GM12891 (cell line): ENCODE data around the gene LINS1. TPM values are rescaled to one million over a fixed set of nuclear protein-coding genes. Genes with fewer than 3 reads are reported as not detected.

Experiments
- DNase-seq: peaks from one replicate; pipeline ENCODE4 v3.0.0; 2011; ENCODE audit warnings: low spot score; ENCODE audit not compliant: insufficient read length
- FAIRE-seq: peaks from 2 replicates; lab custom pipeline; 2011; peaks lifted over from hg19 to GRCh38; lab: Jason Lieb, UNC
- PAX5 ChIP-seq: IDR thresholded peaks from 2 replicates; pipeline ENCODE4 v1.6.1; 2011; ENCODE audit warnings: low read length, moderate library complexity, mild to moderate bottlenecking; ENCODE audit not compliant: insufficient read depth, severe bottlenecking
- POLR2A ChIP-seq: IDR thresholded peaks from 2 replicates; pipeline ENCODE4 v1.6.1; 2011; ENCODE audit warnings: low read depth, low read length, control low read depth
- POLR2AphosphoS5 ChIP-seq: IDR thresholded peaks from 2 replicates; pipeline ENCODE4 v1.6.1; 2011; ENCODE audit warnings: low read depth, low read length, control low read depth
- POU2F2 ChIP-seq: IDR thresholded peaks from 2 replicates; pipeline ENCODE4 v1.6.1; 2011; ENCODE audit warnings: low read depth, mild to moderate bottlenecking, control low read depth, low read length, moderate library complexity
- SPI1 ChIP-seq: IDR thresholded peaks from 2 replicates; pipeline ENCODE4 v1.6.1; 2011; ENCODE audit warnings: low read depth, low read length, control low read depth
- TAF1 ChIP-seq: IDR thresholded peaks from 2 replicates; pipeline ENCODE4 v1.6.1; 2011; ENCODE audit warnings: low read depth, low read length, control low read depth
- polyA plus RNA-seq: library from polyadenylated mRNA; unstranded; fragments of >200 nt; gene quantifications from one replicate; pipeline ENCODE4 v1.2.1, GENCODE V29; 2012; ENCODE audit warnings: low read depth, missing spikeins, inconsistent platforms; ENCODE audit not compliant: missing spikeins

LINS1 gene, protein sequence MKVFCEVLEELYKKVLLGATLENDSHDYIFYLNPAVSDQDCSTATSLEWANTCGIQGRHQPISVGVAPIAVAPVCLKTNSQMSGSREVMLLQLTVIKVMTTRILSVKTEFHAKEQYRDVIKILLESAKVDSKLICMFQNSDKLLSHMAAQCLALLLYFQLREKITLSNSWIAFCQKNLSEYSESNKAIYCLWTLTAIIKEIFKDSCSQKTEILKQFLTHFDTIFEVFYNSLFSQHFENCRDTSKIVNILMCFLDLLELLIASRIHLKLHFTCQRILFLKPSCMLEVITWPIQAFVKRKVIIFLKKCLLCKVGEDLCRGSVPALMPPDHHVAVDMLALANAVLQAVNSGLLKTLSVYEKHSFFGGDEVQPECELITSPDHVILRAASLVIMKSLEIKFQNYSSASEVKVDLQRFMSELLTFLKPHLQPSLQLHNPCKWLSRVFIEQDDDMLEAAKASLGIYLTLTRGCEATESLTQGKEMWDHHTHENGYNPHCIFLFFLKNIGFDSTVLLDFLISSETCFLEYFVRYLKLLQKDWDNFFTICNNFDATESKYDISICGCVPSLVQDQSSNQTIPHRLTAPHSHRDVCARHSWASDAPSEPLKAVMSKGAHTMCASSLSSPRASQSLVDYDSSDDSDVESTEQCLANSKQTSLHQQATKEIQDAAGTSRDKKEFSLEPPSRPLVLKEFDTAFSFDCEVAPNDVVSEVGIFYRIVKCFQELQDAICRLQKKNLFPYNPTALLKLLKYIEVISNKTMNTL
- 8.6 TPM for polyA plus RNA-seq

DNA sequence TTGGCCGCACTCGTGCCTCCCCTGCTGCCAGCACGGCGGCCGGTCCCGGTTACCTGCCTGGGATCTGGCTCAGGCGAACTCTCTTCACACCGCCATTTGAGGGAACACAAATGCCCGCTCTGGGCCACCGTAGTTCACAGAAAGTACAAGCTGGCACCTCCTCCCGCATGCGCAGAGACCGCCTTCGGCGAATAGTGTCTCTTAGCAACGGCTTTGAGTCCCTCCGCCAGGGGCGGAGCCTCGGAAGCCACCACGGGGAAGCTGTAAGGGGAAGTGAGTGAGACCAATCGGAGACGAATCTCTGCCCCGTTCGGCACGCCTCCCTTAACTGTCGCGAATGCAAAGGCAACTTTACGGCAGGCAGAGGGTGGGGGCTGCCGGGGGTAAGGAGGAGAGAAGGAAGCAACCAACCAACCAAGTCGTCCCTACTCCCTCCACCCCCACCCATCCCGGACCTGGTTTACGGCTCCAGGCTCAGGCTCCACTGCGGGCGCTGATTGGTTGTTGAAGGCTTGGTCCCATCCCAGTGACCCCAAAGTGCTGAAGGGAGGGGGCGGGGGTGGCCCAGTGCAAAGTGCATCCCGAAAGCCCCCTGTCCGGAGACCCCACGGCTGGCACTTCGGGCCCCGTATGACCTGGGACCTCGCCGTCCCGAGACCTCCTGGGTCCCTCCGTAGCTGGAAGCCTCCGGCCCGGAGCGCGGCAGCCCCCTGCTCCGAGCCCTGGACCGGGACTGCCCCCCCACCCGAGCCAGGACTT is at the start of gene LINS1, which contains the start of gene ASB7:
LINS1 (minus strand) TSS at position 121 of the 759 bp plus-strand sequence. CDS start 21,342 bp downstream, outside the sequence.
ASB7 (plus strand) TSS at position 526 of the 759 bp plus-strand sequence. CDS start 9,628 bp downstream, outside the sequence.
- peak; percentile 25; the same call in 1 of the 2 replicates for TF ChIP-seq POLR2A
- TF ChIP-seq SPI1: peak; percentile 94
- TF ChIP-seq TAF1: peak; percentile 34; the same call in 1 of the 2 replicates
- no peak for TF ChIP-seq POU2F2
- TF ChIP-seq POLR2AphosphoS5: no peak; the same call in 1 of the 2 replicates
- no peak for TF ChIP-seq PAX5
- FAIRE-seq (peak; percentile 99), DNase-seq (peak; percentile 77)

DNA sequence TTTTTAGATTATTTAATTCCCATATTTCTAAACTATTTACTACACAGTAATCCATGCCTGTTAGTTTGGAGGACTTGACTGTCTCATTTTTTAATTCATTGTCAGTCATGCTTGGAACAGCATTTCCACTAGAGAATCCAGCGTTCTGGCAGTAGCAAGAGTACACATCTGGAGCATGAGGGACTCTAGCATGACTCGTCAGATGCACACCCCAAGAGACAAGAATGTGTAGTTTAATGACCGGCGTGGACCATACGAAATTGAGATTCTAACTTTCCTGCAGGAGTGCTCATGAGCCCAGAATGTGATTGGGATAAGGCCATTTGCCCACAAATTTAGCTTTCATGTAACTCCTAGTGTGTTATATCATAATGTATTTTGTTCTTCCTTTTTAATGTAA is 49.3 kb upstream of the LINS1 start:
- TF ChIP-seq PAX5 (no peak), TAF1 (no peak)
- FAIRE-seq: no peak
- DNase-seq: no peak

DNA sequence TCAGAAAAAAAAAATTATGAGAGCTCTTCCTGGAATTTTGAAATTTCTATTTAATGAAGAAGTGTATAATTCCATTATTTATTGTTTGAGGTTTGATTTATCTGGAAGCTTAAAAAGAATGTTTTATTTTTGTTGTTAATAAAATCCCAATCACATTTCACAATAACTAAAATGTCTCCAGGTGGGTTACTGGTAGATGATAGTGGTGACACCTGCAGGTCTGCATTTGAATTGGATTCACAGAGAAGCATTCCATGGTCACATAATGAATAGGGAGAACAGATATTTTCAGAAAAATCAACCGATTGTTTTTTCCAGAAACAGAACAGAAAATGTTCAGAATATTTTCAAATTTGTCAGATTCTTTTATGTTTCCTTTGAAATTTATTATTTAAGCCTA is 48.7 kb upstream of the LINS1 start:
- no peak for FAIRE-seq
- TF ChIP-seq PAX5 (no peak), POU2F2 (no peak)
- no peak for DNase-seq

DNA sequence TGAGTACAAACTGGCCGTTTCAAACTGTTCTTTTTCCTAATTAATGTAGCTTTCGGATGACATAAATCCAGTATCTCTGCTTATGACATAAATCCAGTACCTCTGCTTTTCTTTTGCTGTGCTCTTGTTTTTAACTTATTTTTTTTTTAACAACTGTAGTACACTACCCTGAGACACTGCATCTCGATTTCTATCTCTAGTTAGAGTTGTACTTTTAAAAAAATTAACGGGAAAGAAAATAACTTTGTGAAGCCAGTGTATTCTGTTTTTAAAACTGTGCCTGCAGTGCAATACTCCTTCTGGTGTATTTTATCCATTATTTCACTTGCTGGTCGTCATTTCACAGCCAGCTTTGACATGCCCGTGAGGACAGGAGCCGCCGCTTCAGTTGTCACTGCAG is 47.0 kb upstream of the LINS1 start:
- DNase-seq (no peak), FAIRE-seq (no peak)
- no peak for TF ChIP-seq POLR2AphosphoS5
- no peak for TF ChIP-seq PAX5
- TF ChIP-seq POLR2A: no peak
- no peak for TF ChIP-seq TAF1
- TF ChIP-seq SPI1: no peak
- TF ChIP-seq POU2F2: no peak

DNA sequence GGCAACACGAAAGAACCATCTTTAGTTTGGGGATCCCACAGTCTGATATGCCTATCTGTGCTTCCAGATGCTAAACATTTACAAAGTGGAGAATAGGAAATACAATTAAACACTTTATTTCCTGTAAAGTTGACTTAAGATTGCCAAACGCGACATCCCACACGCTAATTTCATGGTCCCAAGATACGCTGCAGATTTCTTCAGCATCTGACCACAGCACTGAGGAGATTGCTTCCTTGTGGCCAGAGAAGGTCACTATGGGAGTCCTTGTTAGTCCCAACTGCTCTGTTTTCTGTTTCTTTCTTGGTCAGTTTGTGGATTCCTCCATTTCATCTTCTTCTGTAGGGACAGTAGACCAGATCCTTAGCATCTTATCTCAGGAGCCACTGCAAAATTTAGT is 43.7 kb upstream of the LINS1 start:
- DNase-seq: no peak
- FAIRE-seq: no peak
- TF ChIP-seq SPI1: no peak
- no peak for TF ChIP-seq POLR2AphosphoS5
- TF ChIP-seq POLR2A: no peak
- no peak for TF ChIP-seq POU2F2
- TF ChIP-seq PAX5: no peak
- no peak for TF ChIP-seq TAF1

DNA sequence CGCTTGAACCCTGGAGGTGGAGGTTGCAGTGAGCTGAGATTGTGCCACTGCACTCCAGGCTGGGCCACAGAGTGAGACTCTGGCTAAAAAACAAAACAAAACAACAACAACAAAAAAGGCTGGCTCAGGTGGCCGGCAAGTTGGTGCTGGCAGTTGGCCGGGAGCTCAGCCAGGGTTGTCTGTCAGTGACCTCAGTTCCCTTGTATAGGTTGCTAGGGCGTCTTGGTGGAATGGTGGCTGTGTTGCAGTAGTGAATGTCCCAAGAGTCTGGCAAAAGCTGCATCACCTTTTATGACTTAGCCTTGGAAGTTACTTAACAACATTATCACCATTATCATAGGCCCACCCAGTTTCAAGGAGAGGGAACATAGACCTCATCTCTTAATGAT is 41.0 kb upstream of the LINS1 start:
- TF ChIP-seq SPI1 (no peak), POU2F2 (no peak), PAX5 (no peak), POLR2AphosphoS5 (no peak), POLR2A (no peak), TAF1 (no peak)
- DNase-seq: no peak
- no peak for FAIRE-seq

DNA sequence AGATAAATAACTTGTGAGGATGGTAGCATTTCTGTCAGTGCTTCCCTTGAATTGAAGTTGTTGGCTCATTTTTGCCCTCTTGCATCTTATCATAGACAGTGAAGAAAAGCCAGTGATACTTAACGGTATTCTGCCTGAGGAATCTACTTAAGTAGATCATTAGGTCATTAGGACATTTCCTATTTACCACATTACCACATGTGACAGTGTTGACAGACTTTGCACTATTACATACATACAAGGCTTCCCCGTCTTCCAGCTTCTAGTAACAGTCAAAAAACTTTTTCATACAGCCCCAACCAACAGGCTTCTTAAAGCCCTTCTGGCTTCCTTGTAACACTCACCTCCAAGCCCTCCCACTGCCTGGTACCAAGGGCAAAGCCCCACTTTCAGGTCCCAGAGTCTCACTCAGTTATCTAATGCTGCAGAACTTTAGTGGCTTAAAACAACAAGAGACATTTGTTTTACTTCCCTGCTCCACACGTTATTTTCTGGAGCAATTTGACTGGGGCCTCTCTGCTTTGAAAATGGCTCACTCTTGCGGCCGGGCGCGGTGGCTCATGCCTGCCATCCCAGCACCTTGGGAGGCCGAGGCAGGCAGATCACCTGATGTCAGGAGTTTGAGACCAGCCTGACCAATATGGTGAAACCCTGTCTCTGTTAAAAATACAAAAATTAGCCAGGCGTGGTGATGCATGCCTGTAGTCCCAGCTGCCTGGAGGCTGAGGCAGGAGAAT is 40.4 kb upstream of the LINS1 start:
- no peak for FAIRE-seq

DNA sequence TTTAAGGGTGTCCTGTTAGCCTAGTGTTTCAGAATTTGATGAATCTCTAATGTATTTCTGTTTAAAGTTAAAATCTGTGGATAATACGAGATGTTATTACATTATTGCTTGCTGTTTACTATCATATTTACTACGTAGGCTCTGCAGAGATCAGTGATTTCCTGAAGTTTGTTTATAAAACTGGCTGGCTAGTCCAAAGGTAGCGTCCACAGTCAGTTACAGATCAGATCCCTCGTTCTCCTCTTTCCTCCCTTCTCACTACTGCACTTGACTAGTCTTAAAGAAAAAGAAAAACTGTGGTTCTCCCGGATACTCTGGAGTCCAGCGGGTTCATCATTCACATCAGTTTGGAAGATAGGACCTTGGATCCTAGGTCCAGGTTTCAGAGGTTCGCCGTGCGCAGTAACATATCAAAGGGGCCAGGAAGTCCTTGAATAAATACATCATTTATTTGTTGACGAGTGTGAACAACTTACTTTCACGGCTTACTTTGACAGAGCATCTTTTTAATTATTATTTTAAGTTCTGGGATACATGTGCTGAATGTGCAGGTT is 36.3 kb upstream of the LINS1 start:
- FAIRE-seq (no peak), DNase-seq (no peak)
- TF ChIP-seq TAF1 (no peak), POLR2A (no peak), POLR2AphosphoS5 (no peak), PAX5 (no peak), POU2F2 (no peak), SPI1 (no peak)

More for the DNA sequence above, 40.4 kb upstream of the LINS1 start:
- TF ChIP-seq PAX5: no peak
- no peak for TF ChIP-seq SPI1
- TF ChIP-seq POLR2A: no peak
- no peak for TF ChIP-seq TAF1
- TF ChIP-seq POU2F2: no peak
- TF ChIP-seq POLR2AphosphoS5: no peak
- DNase-seq: no peak

DNA sequence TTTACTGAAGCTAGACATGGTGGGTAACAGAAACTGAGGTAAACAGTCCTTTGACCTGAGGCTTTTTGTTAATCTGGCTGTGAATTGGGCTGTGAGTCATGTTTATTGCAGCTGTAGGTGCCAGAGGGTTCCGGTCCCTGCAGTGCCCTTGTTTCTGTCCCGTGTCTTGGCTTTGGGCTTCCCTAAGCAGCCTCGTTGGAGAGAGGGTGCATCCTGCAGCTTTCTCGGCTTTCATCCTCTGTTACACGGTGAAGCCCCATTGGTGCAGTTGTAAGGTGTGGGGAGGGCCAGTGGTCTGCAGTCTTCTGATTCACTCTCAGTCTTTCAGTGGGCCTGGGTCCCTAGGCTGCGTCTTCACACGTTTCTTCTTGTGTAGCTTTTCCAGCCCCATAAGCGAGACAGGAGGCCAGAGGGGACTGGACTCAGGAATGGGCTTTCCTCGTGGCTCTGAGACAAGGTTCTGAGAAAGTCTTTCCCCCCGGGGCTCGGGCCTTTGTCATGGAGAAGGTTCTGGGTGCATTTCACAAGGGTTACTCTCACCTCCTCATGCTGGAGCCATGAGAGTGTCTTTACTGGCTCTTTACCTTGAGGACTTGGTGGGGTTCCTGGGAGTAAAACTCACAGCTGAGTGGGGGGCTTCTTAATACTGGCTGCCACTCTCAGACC is 33.6 kb upstream of the LINS1 start:
- DNase-seq (no peak), FAIRE-seq (no peak)
- TF ChIP-seq SPI1: no peak
- no peak for TF ChIP-seq PAX5
- no peak for TF ChIP-seq POLR2A
- TF ChIP-seq POLR2AphosphoS5: no peak
- TF ChIP-seq POU2F2: no peak
- TF ChIP-seq TAF1: no peak
